ENCODE data around the gene TBC1D16. TPM values are rescaled to one million over a fixed set of nuclear protein-coding genes. Genes with fewer than 3 reads are reported as not detected.

TBC1D16 gene
- total RNA-seq, 1 donor from 2014 or later = 24.7 TPM

GRCh38 chr17:79888811-79889634, 146.6 kb downstream of the TBC1D16 start:
- DNase-seq = no peak
- intact Hi-C loops (cut with DNase I) = no loop called here
- peaks cover 11% of the 10 kb centered on the region for H3K27me3 ChIP-seq (ENCODE audit: low read depth)

GRCh38 chr17:79888009-79888540, 147.6 kb downstream of the TBC1D16 start:
- Histone ChIP-seq H3K36me3 (no peaks in the 10 kb centered on the region), H3K27me3 (ENCODE audit: low read depth) (peaks cover 11% of the 10 kb centered on the region), H3K4me1 (peaks cover 6% of the 10 kb centered on the region), H3K4me3 (no peak overlapping the region), H3K9me3 (no peaks in the 10 kb centered on the region), H3K27ac (no peak overlapping the region)
- ATAC-seq (no peak), DNase-seq (no peak)
- TF ChIP-seq CTCF (IDR thresholded peaks at IDR 0.05) = no peak
- intact Hi-C loops (cut with DNase I) = no loop called here

More at GRCh38 chr17:79888811-79889634, 146.6 kb downstream of the TBC1D16 start:
- Histone ChIP-seq H3K27ac (no peak overlapping the region), H3K36me3 (no peaks in the 10 kb centered on the region), H3K9me3 (no peaks in the 10 kb centered on the region), H3K4me1 (peaks cover 6% of the 10 kb centered on the region), H3K4me3 (no peak overlapping the region)
- ATAC-seq = no peak
- no peak for TF ChIP-seq CTCF (IDR thresholded peaks at IDR 0.05)

GRCh38 chr17:79887451-79887991, 148.2 kb downstream of the TBC1D16 start:
- no peaks in the 10 kb centered on the region for H3K36me3 ChIP-seq
- H3K27ac ChIP-seq = no peak overlapping the region
- TF ChIP-seq CTCF (IDR thresholded peaks at IDR 0.05) = no peak
- ATAC-seq (no peak), DNase-seq (no peak)
- intact Hi-C loops (cut with DNase I) = no loop called here
- no peak overlapping the region for H3K4me3 ChIP-seq
- peaks cover 11% of the 10 kb centered on the region for H3K27me3 ChIP-seq (ENCODE audit: low read depth)
- H3K9me3 ChIP-seq = no peaks in the 10 kb centered on the region
- peaks cover 6% of the 10 kb centered on the region for H3K4me1 ChIP-seq

- ATAC-seq (no peak), DNase-seq (no peak)
- no peak for TF ChIP-seq CTCF (IDR thresholded peaks at IDR 0.05)
- H3K27ac ChIP-seq = no peak overlapping the region
- intact Hi-C loops (cut with DNase I) = no loop called here
- H3K9me3 ChIP-seq = no peaks in the 10 kb centered on the region
- no peaks in the 10 kb centered on the region for H3K27me3 ChIP-seq (ENCODE audit: low read depth)
- no peak overlapping the region for H3K4me3 ChIP-seq
- no peaks in the 10 kb centered on the region for H3K4me1 ChIP-seq
- H3K36me3 ChIP-seq = no peaks in the 10 kb centered on the region
Observed at GRCh38 chr17:79883202-79883601, 152.5 kb downstream of the TBC1D16 start.

Other genes with a start within 250 kb of the TBC1D16 start
- gene CBX8, start 238.8 kb downstream of the TBC1D16 start, total RNA-seq = 5.8 TPM
- 20.6 TPM for gene CBX4, start 196.4 kb downstream of the TBC1D16 start, total RNA-seq
- 14.1 TPM for gene CCDC40, start 770 bp upstream of the TBC1D16 start, total RNA-seq
- gene GAA, start 65.7 kb upstream of the TBC1D16 start, total RNA-seq = 143 TPM
- gene EIF4A3, start 111.3 kb upstream of the TBC1D16 start, total RNA-seq = 54.1 TPM
- gene CARD14, start 134.2 kb upstream of the TBC1D16 start, total RNA-seq = 0.50 TPM
- gene SGSH, start 184.5 kb upstream of the TBC1D16 start, total RNA-seq = 57.8 TPM
- gene SLC26A11, start 184.6 kb upstream of the TBC1D16 start, total RNA-seq = 42.4 TPM
- 300 TPM for gene RNF213, start 225.0 kb upstream of the TBC1D16 start, total RNA-seq

Data from lower lobe of right lung (tissue), 2 donors.